GM23338 (cell line): ENCODE data around the gene PEAK3. TPM values are rescaled to one million over a fixed set of nuclear protein-coding genes. Genes with fewer than 3 reads are reported as not detected.
A peak's percentile ranks its signal among the peaks of the same experiment; 100 is the strongest.

ENCODE experiments used
- ATAC-seq: fragments of 200-7000 bp; cut with Tn5 transposase; 3 replicates; pipeline ENCODE4 v1.9.1; 2020
- DNase-seq: peaks from one replicate; pipeline ENCODE4 v3.0.0-alpha.2; 2015; ENCODE audit warnings: low spot score
- H2AFZ ChIP-seq: fragments of 200-600 bp; sonication (generic); 2 replicates; pipeline ENCODE4 v1.8.0; 2016; ENCODE audit warnings: antibody characterized with exemption, mild to moderate bottlenecking, moderate library complexity
- H3F3A ChIP-seq: fragments of 200-600 bp; sonication (generic); replicated peaks from 2 replicates; pipeline ENCODE4 v1.8.0; 2017; ENCODE audit warnings: antibody characterized with exemption, mixed run types, low read depth
- H3K27ac ChIP-seq: fragments of 200-600 bp; sonication (generic); 2 replicates; pipeline ENCODE4 v1.6.1; 2016; ENCODE audit warnings: low read depth
- H3K27me3 ChIP-seq: fragments of 200-600 bp; sonication (generic); 2 replicates; pipeline ENCODE4 v1.8.0; 2016; ENCODE audit warnings: mild to moderate bottlenecking, mixed run types, moderate library complexity; ENCODE audit not compliant: insufficient read depth
- H3K36me3 ChIP-seq: fragments of 200-600 bp; sonication (generic); 2 replicates; pipeline ENCODE4 v1.8.0; 2016; ENCODE audit warnings: mild to moderate bottlenecking; ENCODE audit not compliant: insufficient read depth
- H3K4me1 ChIP-seq: fragments of 200-600 bp; sonication (generic); 2 replicates; pipeline ENCODE4 v1.8.0; 2016; ENCODE audit warnings: mild to moderate bottlenecking, moderate library complexity; ENCODE audit not compliant: insufficient read depth
- H3K4me2 ChIP-seq: fragments of 200-600 bp; sonication (generic); 2 replicates; pipeline ENCODE4 v1.7.1; 2017; ENCODE audit warnings: mixed run types
- H3K4me3 ChIP-seq: fragments of 200-600 bp; sonication (generic); 2 replicates; pipeline ENCODE4 v1.6.1; 2016; ENCODE audit warnings: mixed run types
- H3K79me2 ChIP-seq: fragments of 200-600 bp; sonication (generic); replicated peaks from 2 replicates; pipeline ENCODE4 v1.8.0; 2017; ENCODE audit warnings: mild to moderate bottlenecking; ENCODE audit not compliant: insufficient read depth
- H3K9me2 ChIP-seq: fragments of 200-600 bp; sonication (generic); 2 replicates; pipeline ENCODE4 v1.8.0; 2017; ENCODE audit not compliant: insufficient read depth
- H4K20me1 ChIP-seq: fragments of 200-600 bp; sonication (generic); replicated peaks from 2 replicates; pipeline ENCODE4 v1.8.0; 2017; ENCODE audit warnings: mild to moderate bottlenecking; ENCODE audit not compliant: insufficient read depth
- H3K27ac Mint-ChIP-seq: 2 replicates; pipeline ENCODE4 v1.8.0; 2020; ENCODE audit warnings: inconsistent platforms, mild to moderate bottlenecking, moderate library complexity, mixed read lengths
- H3K27me3 Mint-ChIP-seq: 3 replicates; pipeline ENCODE4 v1.8.0; 2022; ENCODE audit warnings: low read depth, mild to moderate bottlenecking, moderate library complexity, mixed read lengths, inconsistent platforms; ENCODE audit not compliant: insufficient read depth, poor library complexity
- H3K36me3 Mint-ChIP-seq: 3 replicates; pipeline ENCODE4 v1.8.0; 2021; ENCODE audit warnings: low read depth, mild to moderate bottlenecking, inconsistent platforms, moderate library complexity, mixed read lengths
- H3K4me1 Mint-ChIP-seq: 3 replicates; pipeline ENCODE4 v1.8.0; 2020; ENCODE audit warnings: mild to moderate bottlenecking, inconsistent platforms, mixed read lengths
- H3K4me3 Mint-ChIP-seq: 3 replicates; pipeline ENCODE4 v1.8.0; 2021; ENCODE audit warnings: moderate library complexity, mild to moderate bottlenecking, inconsistent platforms, mixed read lengths
- H3K9me3 Mint-ChIP-seq: 3 replicates; pipeline ENCODE4 v1.8.0; 2020; ENCODE audit warnings: moderate library complexity, mild to moderate bottlenecking, inconsistent platforms, mixed read lengths
- CREB1 ChIP-seq: fragments of 250-450 bp; sonication (Bioruptor Pico); IDR thresholded peaks from 2 replicates; pipeline ENCODE4 v1.5.0; 2020; ENCODE audit warnings: low read depth, mild to moderate bottlenecking, moderate library complexity
- CTCF ChIP-seq, 2 experiments: fragments of 200-600 bp in 1 of 2; sonication (generic) in 1 of 2; conservative IDR thresholded peaks; 2 replicates each; pipeline versions ENCODE4 v1.5.1 to v1.6.1; 2016 to 2017; ENCODE audit warnings: antibody characterized with exemption in 2 of 2, low read depth in 2 of 2, mild to moderate bottlenecking in 2 of 2, moderate library complexity in 1 of 2
- ETS1 ChIP-seq: IDR thresholded peaks from 2 replicates; pipeline ENCODE4 v1.6.1; 2016; ENCODE audit warnings: antibody characterized with exemption
- EZH2 ChIP-seq: fragments of 200-600 bp; sonication (generic); IDR thresholded peaks from one replicate; pipeline ENCODE4 v1.8.0; 2017; ENCODE audit warnings: antibody characterized with exemption, mild to moderate bottlenecking, low read depth; ENCODE audit not compliant: unreplicated experiment
- EZH2phosphoT487 ChIP-seq: fragments of 200-600 bp; sonication (generic); IDR thresholded peaks from one replicate; pipeline ENCODE4 v1.8.1; 2018; ENCODE audit warnings: antibody characterized with exemption; ENCODE audit not compliant: unreplicated experiment
- JUNB ChIP-seq: IDR thresholded peaks from one replicate; pipeline ENCODE4 v1.6.1; 2016; ENCODE audit warnings: antibody characterized with exemption; ENCODE audit not compliant: unreplicated experiment
- NANOG ChIP-seq: IDR thresholded peaks from 2 replicates; pipeline ENCODE4 v1.6.1; 2016; ENCODE audit warnings: antibody characterized with exemption, borderline replicate concordance
- POLR2AphosphoS5 ChIP-seq: IDR thresholded peaks from 2 replicates; pipeline ENCODE4 v1.6.1; 2016; ENCODE audit warnings: antibody characterized with exemption, low read depth
- REST ChIP-seq: IDR thresholded peaks from one replicate; pipeline ENCODE4 v1.6.1; 2018; ENCODE audit warnings: antibody characterized with exemption; ENCODE audit not compliant: unreplicated experiment
- STAT1 ChIP-seq: IDR thresholded peaks from one replicate; pipeline ENCODE4 v1.6.1; 2016; ENCODE audit warnings: antibody characterized with exemption; ENCODE audit not compliant: unreplicated experiment
- ZNF114 ChIP-seq: fragments of 250-450 bp; sonication (Bioruptor Pico); IDR thresholded peaks from 2 replicates; pipeline ENCODE4 v1.5.0; 2020; ENCODE audit warnings: mild to moderate bottlenecking, moderate library complexity
- ZNF331 ChIP-seq: fragments of 250-450 bp; sonication (Bioruptor Pico); IDR thresholded peaks from 2 replicates; pipeline ENCODE4 v1.5.0; 2020; ENCODE audit warnings: low read depth, mild to moderate bottlenecking, moderate library complexity
- ZNF462 ChIP-seq: fragments of 250-450 bp; sonication (Bioruptor Pico); IDR thresholded peaks from 2 replicates; pipeline ENCODE4 v1.5.0; 2020; ENCODE audit warnings: mild to moderate bottlenecking, moderate library complexity
- polyA plus RNA-seq: library from polyadenylated mRNA; unstranded; fragments of >200 nt; fragmentation: Nextera tagmentation; extraction: Ambion mirVana; gene quantifications from 2 replicates; pipeline ENCODE4 v1.2.1, GENCODE V29; 2016
- total RNA-seq: library from RNA; depleted of rRNA; stranded (reverse); fragments of >200 nt; shearing (Covaris generic); gene quantifications from 2 replicates; pipeline ENCODE4 v1.2.3, GENCODE V29; 2014

PEAK3 gene
- total and polyA plus RNA-seq, 2 experiments from 2014 or later, result not detected

GRCh38 chr19:2225415-2226050, 56.4 kb downstream of the PEAK3 start:
- no peak for ATAC-seq
- Mint-ChIP-seq H3K9me3 (no peaks in the 10 kb centered on the region), H3K27me3 (peaks cover 6% of the 10 kb centered on the region), H3K4me3 (no peak overlapping the region), H3K27ac (no peak overlapping the region), H3K4me1 (no peaks in the 10 kb centered on the region), H3K36me3 (peaks cover 35% of the 10 kb centered on the region)
- no peaks in the 10 kb centered on the region; the same call in 1 of the 2 replicates for H3K36me3 ChIP-seq
- TF ChIP-seq ZNF331 (CRISPR knock-in tag), result no peak
- TF ChIP-seq REST, result no peak
- no peak for TF ChIP-seq CREB1 (CRISPR knock-in tag)
- TF ChIP-seq POLR2AphosphoS5, result no peak
- no peak for TF ChIP-seq STAT1
- TF ChIP-seq ZNF114 (CRISPR knock-in tag), result no peak
- no peak for TF ChIP-seq NANOG
- no peak for TF ChIP-seq EZH2
- no peak for TF ChIP-seq ETS1
- no peak for TF ChIP-seq CTCF (conservative IDR thresholded peaks at IDR 0.05; ENCODE audit: low read depth in 2 of 2)
- no peak for TF ChIP-seq ZNF462 (CRISPR knock-in tag)
- TF ChIP-seq JUNB, result no peak
- no peak for TF ChIP-seq EZH2phosphoT487
- H3K79me2 ChIP-seq, result no peaks in the 10 kb centered on the region
- H3F3A ChIP-seq, result 0 out of 2 replicates have a peak, but pooled peaks cover 1% of the 10 kb centered on the region
- H3K27me3 ChIP-seq, result no peaks in the 10 kb centered on the region
- no peaks in the 10 kb centered on the region for H3K9me2 ChIP-seq
- DNase-seq, result no peak
- H3K4me1 ChIP-seq, result no peaks in the 10 kb centered on the region
- no peak overlapping the region for H2AFZ ChIP-seq
- peak overlapping the region; percentile 78 for H3K27ac ChIP-seq
- no peak overlapping the region for H3K4me3 ChIP-seq
- peaks cover 5% of the 10 kb centered on the region; the same call in 1 of the 2 replicates for H4K20me1 ChIP-seq
- H3K4me2 ChIP-seq, result no peak overlapping the region
